HG03175 (cell line): ENCODE data around the gene UBALD1.

Source experiments
- ATAC-seq: cut with Tn5 transposase; IDR thresholded peaks from one replicate; pipeline ENCODE4 v1.9.1; 2021; ENCODE audit warnings: mild to moderate bottlenecking, moderate library complexity; ENCODE audit not compliant: unreplicated experiment

The UBALD1 gene

GRCh38 chr16:4646773-4647643 lies 32.3 kb upstream of the UBALD1 start:
- no peak for ATAC-seq

- no peak for ATAC-seq
Observed at GRCh38 chr16:4641895-4642294, 27.2 kb upstream of the UBALD1 start.

GRCh38 chr16:4641306-4641687 lies 26.6 kb upstream of the UBALD1 start:
- no peak for ATAC-seq

GRCh38 chr16:4640572-4641305 lies 26.1 kb upstream of the UBALD1 start:
- ATAC-seq = no peak

GRCh38 chr16:4639899-4640509 lies 25.3 kb upstream of the UBALD1 start:
- ATAC-seq = no peak

- no peak for ATAC-seq
Observed at GRCh38 chr16:4637501-4638166, 22.9 kb upstream of the UBALD1 start.

GRCh38 chr16:4636196-4636595 lies 21.5 kb upstream of the UBALD1 start:
- ATAC-seq = no peak

GRCh38 chr16:4634768-4635167 lies 20.1 kb upstream of the UBALD1 start:
- ATAC-seq = no peak

GRCh38 chr16:4633910-4634635 lies 19.4 kb upstream of the UBALD1 start:
- no peak for ATAC-seq

- no peak for ATAC-seq
Observed at GRCh38 chr16:4631444-4631843, 16.8 kb upstream of the UBALD1 start.

- no peak for ATAC-seq
Observed at GRCh38 chr16:4628283-4628682, 13.6 kb upstream of the UBALD1 start.

- ATAC-seq = no peak
Observed at GRCh38 chr16:4626396-4626795, 11.7 kb upstream of the UBALD1 start.

- peak; percentile 17 for ATAC-seq
Observed at GRCh38 chr16:4625560-4626159, 11.0 kb upstream of the UBALD1 start.

GRCh38 chr16:4624827-4625559 lies 10.3 kb upstream of the UBALD1 start:
- peak; percentile 57 for ATAC-seq

GRCh38 chr16:4624015-4624826 lies 9.5 kb upstream of the UBALD1 start, which contains the start of gene MGRN1:
MGRN1 (plus strand) TSS chr16:4624826; CDS start chr16:4624961, 135 bp downstream.
- peak; percentile 79 for ATAC-seq

- ATAC-seq = no peak
Observed at GRCh38 chr16:4623593-4623992, 8.9 kb upstream of the UBALD1 start.

GRCh38 chr16:4618645-4619418 lies 4.1 kb upstream of the UBALD1 start:
- ATAC-seq = no peak

- ATAC-seq = no peak
Observed at GRCh38 chr16:4617880-4618279, 3.2 kb upstream of the UBALD1 start.
